ENCODE data around the gene SLC38A3. TPM values are rescaled to one million over a fixed set of nuclear protein-coding genes. Genes with fewer than 3 reads are reported as not detected.
A peak's percentile ranks its signal among the peaks of the same experiment; 100 is the strongest.

SLC38A3 gene
- total and polyA plus RNA-seq, 9 of the 15 experiments (the other 6 are each of a cell fraction or from before 2014, with no cell fraction given), result 0.09 to 0.38 (median 0.16) TPM; not detected in 6

- TF ChIP-seq CHAMP1 (IDR thresholded peaks at IDR 0.05) (no peak), ZNF263 (CRISPR knock-in tag; IDR thresholded peaks at IDR 0.05; ENCODE audit: borderline replicate concordance) (peak; percentile 73; the same call in 1 of the 2 replicates), PHF8 (IDR thresholded peaks at IDR 0.05; ENCODE audit: borderline replicate concordance, low read length) (peak; percentile 17; the same call in 1 of the 2 replicates), MNT (conservative IDR thresholded peaks at IDR 0.05) (no peak), E2F4 (CRISPR knock-in tag; IDR thresholded peaks at IDR 0.05; ENCODE audit: low read depth) (no peak), GABPB1 (CRISPR knock-in tag; IDR thresholded peaks at IDR 0.05) (no peak), NFIX (CRISPR knock-in tag; IDR thresholded peaks at IDR 0.05; ENCODE audit: low read depth) (no peak), ELF4 (CRISPR knock-in tag; IDR thresholded peaks at IDR 0.05) (no peak), ASH1L (IDR thresholded peaks at IDR 0.05; ENCODE audit: borderline replicate concordance, low read depth, partially characterized antibody) (no peak), ZNF408 (CRISPR knock-in tag; IDR thresholded peaks at IDR 0.05; ENCODE audit: low read depth) (no peak), KAT2B (IDR thresholded peaks at IDR 0.05; ENCODE audit: low read depth, low read length) (no peak), MED1 (CRISPR knock-in tag; IDR thresholded peaks at IDR 0.05; ENCODE audit: borderline replicate concordance) (no peak), SMARCC2 (IDR thresholded peaks at IDR 0.05; ENCODE audit: low read depth) (no peak), CREB5 (CRISPR knock-in tag; IDR thresholded peaks at IDR 0.05) (no peak), ELK3 (CRISPR knock-in tag; IDR thresholded peaks at IDR 0.05) (no peak), HIVEP1 (CRISPR knock-in tag; IDR thresholded peaks at IDR 0.05) (no peak), ZFX (CRISPR knock-in tag; IDR thresholded peaks at IDR 0.05) (peak; percentile 21; the same call in 1 of the 2 replicates)
Measured at GRCh38 chr3:50237133-50237651, 32.1 kb downstream of the SLC38A3 start (continued).

All from K562 (cell line).